Fibroblast of lung (primary cell): ENCODE data around the gene ERBB4. TPM values are rescaled to one million over a fixed set of nuclear protein-coding genes. Genes with fewer than 3 reads are reported as not detected.

Experiments used
- DNase-seq, 2 donors: peaks; one replicate each; pipeline versions ENCODE4 v3.0.0 to v3.0.0-alpha.2; 2010; ENCODE audit warnings: low read depth in 2 of 2
- H2AFZ ChIP-seq: 2 replicates; pipeline ENCODE4 v1.5.1; 2012; ENCODE audit warnings: low read length, control low read depth, inconsistent platforms
- H3K27ac ChIP-seq: 2 replicates; pipeline ENCODE4 v1.5.1; 2011; ENCODE audit warnings: low read length, control low read depth; ENCODE audit not compliant: insufficient read depth
- H3K27me3 ChIP-seq: 2 replicates; pipeline ENCODE4 v1.5.1; 2011; ENCODE audit warnings: mild to moderate bottlenecking, low read length; ENCODE audit not compliant: control insufficient read depth, insufficient read depth
- H3K36me3 ChIP-seq: 2 replicates; pipeline ENCODE4 v1.5.1; 2011; ENCODE audit warnings: low read length; ENCODE audit not compliant: control insufficient read depth, insufficient read depth
- H3K4me1 ChIP-seq: 2 replicates; pipeline ENCODE4 v1.5.1; 2011; ENCODE audit warnings: low read length; ENCODE audit not compliant: control insufficient read depth, insufficient read depth; ENCODE audit errors: extremely low read depth
- H3K4me2 ChIP-seq: 2 replicates; pipeline ENCODE4 v1.5.1; 2011; ENCODE audit warnings: low read length, control low read depth; ENCODE audit not compliant: insufficient read depth; ENCODE audit errors: extremely low read depth
- H3K4me3 ChIP-seq, 4 experiments: fragments of 200-600 bp in 1 of 4; sonication (generic) in 1 of 4; replicated peaks in 1 of 4; 2 replicates each; pipeline ENCODE4 v1.5.1; 2011 to 2016; ENCODE audit warnings: low read length in 4 of 4, low read depth in 3 of 4, mild to moderate bottlenecking in 3 of 4, control low read depth in 2 of 4, inconsistent platforms in 1 of 4, mixed read lengths in 1 of 4; ENCODE audit not compliant: insufficient read depth in 1 of 4; ENCODE audit errors: control extremely low read depth in 1 of 4
- H3K79me2 ChIP-seq: 2 replicates; pipeline ENCODE4 v1.5.1; 2012; ENCODE audit warnings: mild to moderate bottlenecking, low read length, inconsistent platforms; ENCODE audit not compliant: control insufficient read depth, insufficient read depth
- H3K9ac ChIP-seq: 2 replicates; pipeline ENCODE4 v1.5.1; 2011; ENCODE audit warnings: mild to moderate bottlenecking, low read length, control low read depth; ENCODE audit not compliant: insufficient read depth
- H3K9me3 ChIP-seq: 2 replicates; pipeline ENCODE4 v1.5.1; 2012; ENCODE audit warnings: low read depth, low read length; ENCODE audit not compliant: control insufficient read depth, insufficient read depth
- H4K20me1 ChIP-seq: 2 replicates; pipeline ENCODE4 v1.5.1; 2011; ENCODE audit warnings: low read length; ENCODE audit not compliant: control insufficient read depth, insufficient read depth; ENCODE audit errors: extremely low read depth
- EZH2 ChIP-seq: IDR thresholded peaks from 2 replicates; pipeline ENCODE4 v1.5.1; 2012; ENCODE audit warnings: low read length, control low read depth, mild to moderate bottlenecking; ENCODE audit errors: missing control alignments
- polyA plus RNA-seq, 2 donors: library from polyadenylated mRNA; depleted of rRNA in 1 of 2; stranded (reverse) in 1 of 2; unstranded in 1 of 2; fragments of >200 nt; gene quantifications; 2 replicates each; pipeline ENCODE4 v1.2.1, GENCODE V29; 2011 to 2012; ENCODE audit warnings: missing spikeins in 1 of 2
- total RNA-seq: library from RNA; depleted of rRNA; stranded (reverse); fragments of >200 nt; gene quantifications from 2 replicates; pipeline ENCODE4 v1.2.1, GENCODE V29; 2014
- TF ChIP-seq, protein P1 (sequence below), 2 donors: IDR thresholded peaks in 1 of 2; conservative IDR thresholded peaks in 1 of 2; 1 replicate in 1 of 2; 2 replicates in 1 of 2; pipeline ENCODE4 v1.5.1; 2011 to 2012; ENCODE audit warnings: low read length in 2 of 2, control low read depth in 1 of 2, inconsistent platforms in 1 of 2, low read depth in 1 of 2, mild to moderate bottlenecking in 1 of 2

The ERBB4 gene
- total and polyA plus RNA-seq, 2 donors (not counting 1 experiment from before 2014, with no cell fraction given): 0.08 to 0.17 TPM

DNA sequence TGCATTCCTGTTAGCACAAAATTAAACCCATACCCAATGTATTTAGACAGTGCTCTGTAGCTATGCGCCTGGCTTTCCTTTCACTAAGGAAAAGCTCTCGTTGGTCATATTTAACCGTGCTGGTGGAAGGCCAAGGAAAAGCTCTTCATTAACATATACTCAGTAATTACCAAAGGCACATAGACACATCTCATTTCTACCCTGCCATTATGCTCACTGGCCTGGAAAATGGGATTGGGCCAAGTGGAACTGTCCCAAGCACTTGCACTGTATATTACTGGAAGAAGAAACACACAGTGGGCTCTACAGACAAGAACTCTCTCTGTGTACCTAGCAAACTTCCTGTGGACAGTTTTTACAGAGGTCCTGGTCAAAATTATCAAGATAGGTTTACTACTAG lies 274.4 kb downstream of the ERBB4 start:
- Histone ChIP-seq H3K79me2 (no peaks in the 10 kb centered on the region), H3K4me2 (no peak overlapping the region), H3K27ac (no peak overlapping the region), H2AFZ (no peak overlapping the region), H3K9ac (no peak overlapping the region), H3K9me3 (no peaks in the 10 kb centered on the region), H4K20me1 (no peaks in the 10 kb centered on the region), H3K27me3 (no peaks in the 10 kb centered on the region), H3K4me3 (no peak overlapping the region), H3K4me1 (no peaks in the 10 kb centered on the region), H3K36me3 (no peaks in the 10 kb centered on the region)
- TF ChIP-seq, protein P1, sequence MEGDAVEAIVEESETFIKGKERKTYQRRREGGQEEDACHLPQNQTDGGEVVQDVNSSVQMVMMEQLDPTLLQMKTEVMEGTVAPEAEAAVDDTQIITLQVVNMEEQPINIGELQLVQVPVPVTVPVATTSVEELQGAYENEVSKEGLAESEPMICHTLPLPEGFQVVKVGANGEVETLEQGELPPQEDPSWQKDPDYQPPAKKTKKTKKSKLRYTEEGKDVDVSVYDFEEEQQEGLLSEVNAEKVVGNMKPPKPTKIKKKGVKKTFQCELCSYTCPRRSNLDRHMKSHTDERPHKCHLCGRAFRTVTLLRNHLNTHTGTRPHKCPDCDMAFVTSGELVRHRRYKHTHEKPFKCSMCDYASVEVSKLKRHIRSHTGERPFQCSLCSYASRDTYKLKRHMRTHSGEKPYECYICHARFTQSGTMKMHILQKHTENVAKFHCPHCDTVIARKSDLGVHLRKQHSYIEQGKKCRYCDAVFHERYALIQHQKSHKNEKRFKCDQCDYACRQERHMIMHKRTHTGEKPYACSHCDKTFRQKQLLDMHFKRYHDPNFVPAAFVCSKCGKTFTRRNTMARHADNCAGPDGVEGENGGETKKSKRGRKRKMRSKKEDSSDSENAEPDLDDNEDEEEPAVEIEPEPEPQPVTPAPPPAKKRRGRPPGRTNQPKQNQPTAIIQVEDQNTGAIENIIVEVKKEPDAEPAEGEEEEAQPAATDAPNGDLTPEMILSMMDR (conservative IDR thresholded peaks at IDR 0.05 in 1 of 2, IDR thresholded peaks at IDR 0.05 in 1 of 2; ENCODE audit: low read depth in 1 of 2, low read length in 2 of 2): no peak
- TF ChIP-seq EZH2: no peak
- DNase-seq: no peak

DNA sequence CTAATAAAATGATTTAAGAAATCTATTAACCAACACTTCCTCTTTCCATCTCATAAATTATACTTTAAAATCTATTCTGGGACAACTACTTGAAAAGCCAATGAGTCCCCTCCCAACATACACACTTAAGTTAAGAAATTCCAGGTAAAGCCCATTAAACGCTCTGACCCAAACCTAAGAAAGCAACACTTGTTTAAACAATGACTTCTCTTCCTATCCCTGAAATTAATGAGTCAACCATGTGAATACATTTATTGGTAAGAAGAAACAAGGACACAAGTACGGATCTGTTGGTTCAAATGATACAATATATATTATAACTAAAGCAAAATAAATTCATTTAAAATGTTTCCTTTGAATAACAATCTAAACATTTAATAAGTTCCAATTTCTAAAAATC lies 279.4 kb downstream of the ERBB4 start:
- no peak overlapping the region for H2AFZ ChIP-seq
- H3K79me2 ChIP-seq: no peaks in the 10 kb centered on the region
- no peak overlapping the region for H3K4me2 ChIP-seq
- no peak overlapping the region for H3K4me3 ChIP-seq
- no peaks in the 10 kb centered on the region for H3K9me3 ChIP-seq
- H3K4me1 ChIP-seq: no peaks in the 10 kb centered on the region
- TF ChIP-seq EZH2: no peak
- TF ChIP-seq, protein P1 (conservative IDR thresholded peaks at IDR 0.05 in 1 of 2, IDR thresholded peaks at IDR 0.05 in 1 of 2; ENCODE audit: low read depth in 1 of 2, low read length in 2 of 2): no peak
- no peaks in the 10 kb centered on the region for H4K20me1 ChIP-seq
- H3K27me3 ChIP-seq: no peaks in the 10 kb centered on the region
- no peaks in the 10 kb centered on the region for H3K36me3 ChIP-seq
- no peak overlapping the region for H3K27ac ChIP-seq
- H3K9ac ChIP-seq: no peak overlapping the region
- no peak for DNase-seq

DNA sequence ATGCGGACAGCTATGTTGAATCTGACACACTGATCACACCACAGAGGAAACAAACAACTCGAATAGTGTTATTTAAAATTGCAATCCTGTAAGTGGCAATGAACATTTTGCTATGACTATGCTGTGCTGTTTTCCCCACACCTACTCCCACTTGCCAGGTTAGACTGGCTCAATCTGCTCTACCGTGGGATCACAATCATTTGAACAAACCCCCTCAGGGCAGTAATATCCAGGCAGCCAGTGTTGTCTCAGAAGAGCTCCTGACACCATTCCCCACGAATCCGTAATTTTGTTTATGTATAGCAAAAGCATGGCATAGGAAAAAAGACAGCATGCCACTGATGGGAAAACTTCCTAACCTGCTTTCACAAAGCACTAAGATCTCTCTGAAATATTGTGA lies 284.3 kb downstream of the ERBB4 start:
- no peak for DNase-seq
- H3K4me2 ChIP-seq: no peak overlapping the region

More for the DNA sequence above, 284.3 kb downstream of the ERBB4 start:
- no peaks in the 10 kb centered on the region for H3K4me1 ChIP-seq
- TF ChIP-seq EZH2: no peak
- TF ChIP-seq, protein P1 (conservative IDR thresholded peaks at IDR 0.05 in 1 of 2, IDR thresholded peaks at IDR 0.05 in 1 of 2; ENCODE audit: low read depth in 1 of 2, low read length in 2 of 2): no peak
- no peaks in the 10 kb centered on the region for H3K27me3 ChIP-seq
- no peaks in the 10 kb centered on the region for H3K79me2 ChIP-seq
- no peaks in the 10 kb centered on the region for H3K36me3 ChIP-seq
- H2AFZ ChIP-seq: no peak overlapping the region
- no peaks in the 10 kb centered on the region for H4K20me1 ChIP-seq
- H3K9me3 ChIP-seq: no peaks in the 10 kb centered on the region
- H3K4me3 ChIP-seq: no peak overlapping the region
- no peak overlapping the region for H3K27ac ChIP-seq
- H3K9ac ChIP-seq: no peak overlapping the region
